Measurements from ENCODE around the gene RNF207.
A peak's percentile ranks its signal among the peaks of the same experiment; 100 is the strongest.

The RNF207 gene

GRCh38 chr1:6234502-6235295 lies 28.8 kb downstream of the RNF207 start:
- no peak for DNase-seq

- no peak for DNase-seq
Measured at GRCh38 chr1:6235296-6235677, 29.4 kb downstream of the RNF207 start.

GRCh38 chr1:6237093-6237492 lies 31.2 kb downstream of the RNF207 start:
- no peak for DNase-seq

- DNase-seq = no peak
Measured at GRCh38 chr1:6239213-6239752, 33.4 kb downstream of the RNF207 start.

- DNase-seq = peak; percentile 49
Measured at GRCh38 chr1:6239950-6240768, 34.2 kb downstream of the RNF207 start.

- DNase-seq = no peak
Measured at GRCh38 chr1:6241107-6241886, 35.4 kb downstream of the RNF207 start.

- peak; percentile 26 for DNase-seq
Measured at GRCh38 chr1:6241887-6242740, 36.2 kb downstream of the RNF207 start.

GRCh38 chr1:6243053-6243834 lies 37.3 kb downstream of the RNF207 start:
- DNase-seq = no peak

GRCh38 chr1:6243993-6244392 lies 38.1 kb downstream of the RNF207 start, which contains the start of gene HES3:
Gene HES3 (plus strand): TSS chr1:6244179. CDS start chr1:6244366, 187 bp downstream.
- no peak for DNase-seq

GRCh38 chr1:6244401-6245049 lies 38.6 kb downstream of the RNF207 start:
- no peak for DNase-seq

GRCh38 chr1:6245086-6245868 lies 39.4 kb downstream of the RNF207 start:
- peak; percentile 92 for DNase-seq

- peak; percentile 93 for DNase-seq
Measured at GRCh38 chr1:6245869-6246496, 40.1 kb downstream of the RNF207 start.

GRCh38 chr1:6246497-6247467 lies 40.9 kb downstream of the RNF207 start:
- peak; percentile 88 for DNase-seq

GRCh38 chr1:6247651-6248050 lies 41.7 kb downstream of the RNF207 start:
- DNase-seq = no peak

- DNase-seq = no peak
Measured at GRCh38 chr1:6248161-6248776, 42.4 kb downstream of the RNF207 start.

- DNase-seq = no peak
Measured at GRCh38 chr1:6248932-6249738, 43.2 kb downstream of the RNF207 start.

All from NCI-H2227 treated with DMSO at 0.1 percent for 48 hours (cell line).